CD4-positive, alpha-beta T cell treated with Interleukin-4 for 1 hour (primary cell): ENCODE results near the gene ELOVL3.
A peak's percentile ranks its signal among the peaks of the same experiment; 100 is the strongest.
"Not testable (repeated sequence)": the region's sequence is repeated elsewhere in the genome, so short reads cannot be mapped to it uniquely, and the experiment has no call there.

Experiments
- DNase-seq, 2 donors: peaks; one replicate each; pipeline ENCODE4 v3.0.0-alpha.2; 2020 to 2022

ELOVL3 gene

GRCh38 chr10:102229810-102230263 lies 3.7 kb downstream of the ELOVL3 start:
- peak; percentile 86 to 87 for DNase-seq

GRCh38 chr10:102230264-102230860 lies 4.3 kb downstream of the ELOVL3 start:
- peak in 1 of 2 donors; percentile 27 for DNase-seq

GRCh38 chr10:102230861-102231356 lies 4.8 kb downstream of the ELOVL3 start:
- DNase-seq: peak; percentile 25 to 50

DNA sequence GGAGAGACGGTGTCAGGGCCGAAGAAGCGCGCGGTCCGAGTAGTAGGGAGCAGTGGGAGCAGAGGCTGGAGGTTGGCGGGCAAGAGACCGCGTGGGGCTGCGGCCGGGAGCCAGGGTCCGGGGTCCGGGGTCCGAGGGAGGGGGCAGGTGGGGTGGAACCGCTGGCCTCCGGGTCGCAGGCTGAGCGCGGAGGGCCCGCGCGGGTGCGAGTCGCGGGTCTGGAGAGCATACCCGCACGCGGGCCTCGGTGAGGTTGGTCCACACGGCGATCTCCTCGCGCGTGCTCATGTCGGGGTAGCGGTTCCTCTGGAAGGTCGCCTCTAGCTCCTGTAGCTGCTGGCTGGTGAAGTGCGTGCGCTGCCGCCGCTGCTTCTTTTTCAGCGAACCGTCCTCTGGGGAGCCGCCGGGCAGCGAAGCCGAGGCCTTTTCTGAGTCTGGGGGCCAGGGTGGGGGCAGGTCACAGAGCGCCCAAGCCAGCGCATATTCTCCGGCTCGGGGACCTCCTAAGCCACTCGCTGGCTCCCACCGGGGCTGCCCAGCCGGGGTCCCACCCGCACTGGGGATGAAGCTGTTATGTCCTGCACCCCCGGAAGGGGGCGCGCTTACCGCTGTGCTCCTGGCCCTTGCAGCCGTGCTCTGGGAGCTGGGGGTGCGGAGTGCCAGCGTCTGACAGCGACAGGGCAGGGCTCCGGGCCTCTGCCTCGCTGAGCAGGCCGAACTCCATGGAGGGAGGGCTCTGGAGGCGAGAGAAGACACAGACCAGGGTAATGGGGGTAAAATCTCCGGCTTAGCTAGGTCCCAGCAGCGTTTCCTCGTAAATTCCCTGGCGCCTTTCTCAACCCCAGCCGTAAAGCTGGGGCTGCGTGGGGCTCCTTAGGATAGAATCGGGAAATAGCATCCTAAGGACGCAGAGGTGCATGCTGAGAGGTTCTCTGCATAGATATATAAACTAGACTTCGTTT lies 5.5 kb downstream of the ELOVL3 start:
- peak; percentile 69 for DNase-seq

DNA sequence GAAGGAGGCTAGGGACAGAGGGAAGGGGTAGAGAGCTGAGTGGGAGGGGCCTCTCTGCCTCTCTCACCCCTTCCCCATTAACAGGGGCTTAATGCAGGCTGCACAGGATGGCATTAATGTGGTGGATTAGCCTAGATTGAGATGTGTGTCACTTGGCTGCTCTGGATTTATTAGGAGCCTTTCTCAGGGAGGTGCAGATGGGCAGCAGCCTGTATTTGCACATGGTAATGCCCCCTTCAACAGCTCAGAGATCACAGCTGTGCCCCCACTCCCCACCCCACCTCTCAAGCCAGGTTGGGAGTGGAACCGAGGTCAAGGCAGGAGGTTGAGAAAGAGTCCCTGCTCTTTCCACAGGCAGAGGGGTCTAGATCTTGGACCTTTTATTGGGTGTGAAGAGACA lies 7.9 kb downstream of the ELOVL3 start:
- no peak for DNase-seq

DNA sequence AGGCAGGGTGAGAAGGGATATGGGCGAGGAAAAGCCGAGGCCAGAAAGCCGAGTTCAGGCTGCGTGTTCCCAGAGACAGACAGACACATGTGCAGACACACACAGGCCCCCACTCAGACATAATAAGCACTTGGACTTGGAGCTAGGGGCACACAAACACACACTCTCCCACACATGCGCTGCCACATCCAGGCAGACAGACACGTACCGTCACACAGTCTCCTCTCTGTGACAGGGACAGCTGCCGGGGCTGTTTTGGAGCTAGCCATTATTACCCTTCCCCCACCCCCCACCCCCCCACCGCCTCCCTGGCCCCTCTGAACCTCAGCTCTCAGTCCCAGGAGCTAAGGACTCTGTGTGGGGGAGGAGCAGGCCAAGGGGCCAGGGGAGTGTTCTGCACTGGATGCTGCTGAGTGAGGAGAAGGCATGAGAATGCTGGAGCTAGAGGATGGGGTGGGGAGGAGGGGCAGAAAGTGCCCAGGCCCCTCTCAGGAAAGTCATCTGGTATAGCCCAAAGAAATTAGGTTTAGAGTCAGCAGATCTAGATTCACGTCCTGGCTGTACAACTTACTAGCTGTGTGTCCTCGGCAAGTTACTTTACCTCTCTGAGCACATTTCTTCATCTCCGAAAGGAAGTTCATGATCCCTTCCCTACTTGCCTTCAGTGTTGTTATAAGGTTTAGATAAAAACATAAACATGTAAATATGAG lies 8.9 kb downstream of the ELOVL3 start:
- no peak for DNase-seq

DNA sequence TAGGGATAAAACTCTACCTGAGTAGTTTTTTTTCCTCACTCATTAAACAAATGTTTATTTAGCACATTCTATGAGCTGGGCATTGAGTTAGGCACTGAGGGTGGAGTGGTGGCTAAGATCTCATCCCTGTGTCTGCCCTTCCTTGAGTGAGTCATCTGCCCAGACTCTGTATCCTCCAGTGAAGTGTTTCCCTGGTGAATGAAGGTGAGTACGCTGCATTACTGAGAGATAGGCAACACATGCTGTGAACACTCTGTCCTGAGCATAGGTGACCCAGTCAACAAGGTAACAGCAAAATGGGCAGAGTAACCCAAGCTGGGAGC lies 9.5 kb downstream of the ELOVL3 start:
- DNase-seq: no peak

DNA sequence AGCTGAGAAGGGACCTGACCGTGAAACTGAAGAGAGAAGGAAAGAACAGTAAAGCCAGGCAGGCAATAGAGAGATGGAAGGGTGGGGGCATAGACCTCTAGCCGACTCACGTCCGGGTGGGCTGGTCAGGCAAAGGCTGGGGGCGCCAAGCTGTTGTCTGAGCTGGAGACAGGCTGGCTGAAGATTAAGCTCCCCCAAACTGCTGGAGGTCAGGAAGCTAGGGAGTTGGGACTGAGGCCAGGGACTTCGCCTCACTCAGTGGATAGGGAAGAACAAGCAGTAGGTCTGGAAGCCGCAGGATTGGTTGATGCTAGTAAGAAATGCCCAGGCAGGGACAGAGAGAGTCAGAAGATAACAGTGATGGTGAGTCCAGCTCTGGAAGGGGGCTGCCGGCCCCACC lies 9.9 kb downstream of the ELOVL3 start:
- DNase-seq: no peak

- no peak for DNase-seq
Observed at GRCh38 chr10:102237711-102238252, 11.7 kb downstream of the ELOVL3 start.

- DNase-seq: no peak
Observed at GRCh38 chr10:102240467-102241031, 14.4 kb downstream of the ELOVL3 start.

- DNase-seq: no peak
Observed at GRCh38 chr10:102241032-102241443, 14.9 kb downstream of the ELOVL3 start.

- peak; percentile 92 to 93 for DNase-seq
Observed at GRCh38 chr10:102241444-102242117, 15.5 kb downstream of the ELOVL3 start, which contains the start of gene PITX3. Gene PITX3 (minus strand): TSS chr10:102241512. CDS start chr10:102232080, 9,432 bp downstream.

DNA sequence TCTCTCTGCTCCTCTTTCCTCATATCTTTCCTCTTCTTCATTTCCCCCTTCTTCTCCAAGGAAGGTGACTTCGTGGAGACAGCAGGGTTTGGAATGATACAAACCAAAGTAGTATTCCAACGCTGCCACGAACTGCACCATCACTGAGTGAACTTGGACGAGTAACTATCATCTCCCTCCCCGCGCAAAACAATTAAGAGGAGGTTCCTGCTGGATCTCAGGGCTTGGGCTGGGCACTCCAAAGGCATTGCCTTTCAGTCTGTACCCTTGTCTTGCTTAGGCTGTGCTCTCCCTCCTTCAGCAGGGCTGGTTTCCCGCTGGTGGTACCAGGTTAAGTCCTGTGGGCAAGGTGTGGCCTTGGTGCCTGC lies 16.0 kb downstream of the ELOVL3 start:
- no peak for DNase-seq

DNA sequence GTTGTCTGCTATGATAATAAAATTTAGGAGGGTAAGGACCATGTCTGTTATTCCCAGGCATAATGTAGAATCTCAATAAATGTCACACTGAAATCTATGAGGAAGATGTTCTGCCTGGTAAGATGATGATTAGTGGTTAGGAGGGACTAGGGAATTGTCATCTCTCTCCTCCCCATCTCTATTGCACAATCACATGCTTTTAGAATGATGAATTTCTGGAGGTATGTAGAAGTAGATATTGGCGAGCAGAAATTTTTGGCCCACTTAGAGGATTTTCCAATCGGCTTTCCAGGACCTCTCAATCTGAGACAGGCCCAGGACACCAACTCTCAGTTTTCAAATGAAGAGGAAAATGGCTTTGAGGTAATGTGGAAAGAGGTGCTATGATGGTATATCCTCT lies 17.2 kb downstream of the ELOVL3 start:
- DNase-seq: no peak

DNA sequence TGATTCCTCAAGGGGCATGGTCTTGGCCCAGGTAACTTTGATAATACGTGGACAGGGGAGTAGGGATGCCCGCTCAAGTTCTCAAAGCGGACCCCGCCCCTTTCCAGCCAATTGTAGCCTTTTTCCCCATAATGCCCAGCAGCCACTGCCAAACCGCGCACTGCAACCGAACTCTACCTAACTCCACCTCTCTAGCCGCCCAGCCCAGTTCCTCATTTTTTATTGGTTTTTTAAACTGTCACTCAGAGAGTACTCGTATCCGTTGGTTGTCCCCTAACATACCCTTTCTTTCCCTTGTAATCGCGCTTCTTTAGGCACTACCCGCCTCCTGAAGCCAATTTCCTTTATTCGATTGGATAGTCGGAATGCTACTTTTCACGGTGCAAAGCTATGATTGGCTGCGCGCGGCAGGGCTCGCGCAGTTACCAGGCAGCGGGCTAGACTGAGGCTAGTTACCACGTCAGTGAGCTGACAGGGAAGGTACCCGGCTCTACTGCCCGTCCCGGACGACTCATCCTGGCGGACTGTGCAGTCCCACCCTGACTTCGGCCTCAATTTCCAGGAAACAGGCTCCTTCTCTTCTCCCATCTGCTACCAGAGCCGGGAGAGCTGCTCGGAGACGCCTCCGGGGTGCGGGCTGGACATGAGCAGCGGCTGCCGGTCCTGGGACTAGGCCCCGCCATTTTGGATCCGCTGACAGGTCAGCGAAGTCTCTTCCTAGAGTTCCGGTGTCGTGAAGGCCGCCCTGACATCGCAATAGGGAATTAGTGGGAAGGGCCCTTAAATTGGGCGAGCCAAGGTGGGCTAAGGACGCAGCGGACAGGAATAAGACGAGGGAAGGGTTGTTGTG lies 19.2 kb downstream of the ELOVL3 start, which contains the start of gene GBF1:
Gene GBF1 (plus strand): TSS at position 451 of the 850 bp plus-strand sequence. CDS start 13,407 bp downstream, outside the sequence.
- DNase-seq: peak; percentile 96 to 99

DNA sequence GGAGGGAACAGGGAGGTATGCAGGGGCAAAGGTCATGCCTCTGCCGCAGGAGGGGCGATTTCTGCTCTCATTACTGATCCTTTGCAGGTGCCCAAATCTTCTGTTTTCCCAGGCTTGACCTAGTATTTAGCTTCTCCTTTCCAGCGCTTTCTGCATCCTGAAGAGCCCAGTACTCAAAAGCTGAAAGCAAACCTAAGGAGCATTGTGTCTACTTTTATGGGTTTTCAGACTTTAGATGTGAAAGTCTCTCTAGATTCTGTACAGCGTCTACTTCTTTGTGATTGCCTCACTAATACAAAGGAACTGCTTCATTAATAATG lies 19.8 kb downstream of the ELOVL3 start:
- no peak for DNase-seq

GRCh38 chr10:102246261-102246660 lies 20.2 kb downstream of the ELOVL3 start:
- DNase-seq: no peak

DNA sequence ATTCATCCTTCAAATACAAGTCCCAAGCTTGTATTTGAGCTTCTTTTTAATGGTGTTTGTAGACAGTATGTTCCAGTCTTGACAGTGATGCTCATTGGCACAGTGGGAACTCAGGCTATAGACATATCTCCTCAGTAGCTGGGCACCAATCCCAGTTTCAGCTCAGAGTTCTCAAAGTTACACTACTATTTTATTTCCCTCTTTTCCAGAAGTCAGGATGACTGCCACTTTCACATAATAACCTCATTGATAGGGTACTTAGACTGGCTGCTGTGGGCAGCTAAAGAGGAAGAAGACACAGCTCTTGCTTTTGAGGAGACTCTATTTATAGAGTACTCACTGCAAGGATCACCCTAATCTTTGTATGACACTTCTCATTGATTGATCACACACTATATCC lies 21.6 kb downstream of the ELOVL3 start:
- DNase-seq: no peak

DNA sequence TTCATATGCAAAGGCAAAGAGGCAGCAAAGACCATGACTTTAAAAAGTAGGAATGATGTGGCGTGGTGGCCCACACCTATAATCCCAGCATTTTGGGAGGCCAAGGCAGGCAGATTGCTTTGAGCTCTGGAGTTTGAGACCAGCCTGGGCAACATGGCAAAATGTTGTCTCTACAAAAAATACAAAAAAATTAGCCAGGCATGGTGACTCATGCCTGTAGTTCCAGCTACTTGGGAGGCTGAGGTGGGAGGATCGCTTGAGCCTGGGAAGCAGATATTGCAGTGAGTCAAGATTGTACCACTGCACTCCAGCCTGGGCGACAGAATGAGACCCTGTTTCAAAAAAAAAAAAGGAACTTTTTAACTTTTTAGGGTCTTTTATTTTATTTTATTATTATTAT lies 26.4 kb downstream of the ELOVL3 start:
- DNase-seq: not testable (repeated sequence)

DNA sequence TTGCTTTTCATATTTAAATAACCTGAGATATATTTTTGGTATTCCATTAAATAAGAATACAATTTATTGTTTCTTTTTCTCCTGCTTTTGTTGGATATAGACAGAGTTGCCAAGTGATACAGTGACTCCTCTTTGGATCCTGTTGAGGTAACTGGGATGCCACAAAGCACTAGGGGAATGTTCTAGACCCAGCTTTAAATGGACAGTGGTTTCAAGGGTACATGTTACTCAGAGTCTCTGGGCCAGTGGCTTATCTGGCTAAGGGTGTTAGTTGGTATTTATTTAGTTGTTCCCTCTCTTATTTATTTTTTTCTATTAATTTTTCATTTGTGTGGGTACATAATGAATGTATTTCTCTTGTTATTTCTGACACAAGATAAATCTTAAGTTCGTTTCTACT lies 28.3 kb downstream of the ELOVL3 start:
- DNase-seq: no peak

DNA sequence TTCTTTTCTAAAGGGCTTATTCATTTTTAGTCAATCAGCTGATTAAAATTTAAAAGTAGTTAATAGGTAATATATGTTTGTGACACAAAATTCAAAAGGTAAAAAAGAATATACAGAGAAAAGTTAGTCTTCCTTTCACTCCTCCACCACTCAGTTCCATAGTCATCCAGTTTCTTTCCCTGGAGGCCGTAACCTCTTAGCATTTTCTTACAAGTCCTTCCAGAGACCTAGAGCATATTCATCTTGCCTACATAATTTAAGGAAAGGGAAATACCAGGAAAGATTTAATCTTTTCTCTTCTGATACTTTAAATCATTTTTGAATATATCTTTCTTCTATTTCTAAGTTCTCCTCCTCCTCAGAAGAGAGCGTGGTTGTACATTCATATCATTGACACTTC lies 29.3 kb downstream of the ELOVL3 start:
- no peak for DNase-seq
